ENCODE measurements around the gene TMEM121. TPM values are rescaled to one million over a fixed set of nuclear protein-coding genes. Genes with fewer than 3 reads are reported as not detected.
A peak's percentile ranks its signal among the peaks of the same experiment; 100 is the strongest.

Gene TMEM121
- total and polyA plus RNA-seq, 8 donors = 0.93 to 8.2 (median 2.0) TPM; not detected in 1

GRCh38 chr14:105534586-105534985 lies 8.2 kb downstream of the TMEM121 start:
- intact Hi-C loops (cut with DNase I; ENCODE audit: low total_unique reads) = no loop called here
- Histone ChIP-seq H3K27ac (no peak overlapping the region), H3K4me1 (peaks cover 4 to 17% (median 11%) of the 10 kb centered on the region in 4 donors), H3K9me3 (no peaks in the 10 kb centered on the region), H3K4me3 (no peak overlapping the region), H3K36me3 (no peaks in the 10 kb centered on the region), H3K27me3 (peaks cover 0 to 78% (median 34%) of the 10 kb centered on the region in 3 donors)
- WGBS, 5 donors = 57 to 67% (median 61%) methylated on average over 13 of the region's 13 CpGs
- TF ChIP-seq POLR2AphosphoS5 (IDR thresholded peaks at IDR 0.05) (no peak), POLR2A (IDR thresholded peaks at IDR 0.05) (no peak), CTCF (IDR thresholded peaks at IDR 0.05) (no peak), EP300 (IDR thresholded peaks at IDR 0.05) (no peak)
- peak in 1 of 2 donors; percentile 7 for DNase-seq

GRCh38 chr14:105536051-105536450 lies 9.7 kb downstream of the TMEM121 start:
- intact Hi-C loops (cut with DNase I; ENCODE audit: low total_unique reads) = no loop called here
- Histone ChIP-seq H3K27me3 (peaks cover 0 to 73% (median 34%) of the 10 kb centered on the region in 3 donors), H3K9me3 (no peaks in the 10 kb centered on the region), H3K4me3 (no peak overlapping the region), H3K36me3 (no peaks in the 10 kb centered on the region), H3K27ac (no peak overlapping the region), H3K4me1 (peaks cover 0 to 7% (median 5%) of the 10 kb centered on the region in 4 donors)
- WGBS, 5 donors = 63 to 77% (median 73%) methylated on average over 7 of the region's 7 CpGs
- TF ChIP-seq POLR2AphosphoS5 (IDR thresholded peaks at IDR 0.05) (no peak), POLR2A (IDR thresholded peaks at IDR 0.05) (no peak), EP300 (IDR thresholded peaks at IDR 0.05) (no peak), CTCF (IDR thresholded peaks at IDR 0.05) (no peak)
- DNase-seq = no peak

GRCh38 chr14:105536691-105537579 lies 10.6 kb downstream of the TMEM121 start:
- DNase-seq = peak in 1 of 2 donors; percentile 9
- TF ChIP-seq CTCF (IDR thresholded peaks at IDR 0.05) (no peak), POLR2A (IDR thresholded peaks at IDR 0.05) (no peak), POLR2AphosphoS5 (IDR thresholded peaks at IDR 0.05) (no peak), EP300 (IDR thresholded peaks at IDR 0.05) (no peak)
- H3K27ac ChIP-seq = no peak overlapping the region
- intact Hi-C loops (cut with DNase I; ENCODE audit: low total_unique reads) = no loop called here
- peaks cover 0 to 71% (median 34%) of the 10 kb centered on the region in 3 donors for H3K27me3 ChIP-seq
- no peaks in the 10 kb centered on the region for H3K9me3 ChIP-seq
- no peaks in the 10 kb centered on the region for H3K36me3 ChIP-seq
- H3K4me3 ChIP-seq = no peak overlapping the region
- 70 to 75% (median 74%) methylated on average over 27 to 34 of the region's 34 CpGs for WGBS, 5 donors
- peaks cover 0 to 7% (median 5%) of the 10 kb centered on the region in 4 donors for H3K4me1 ChIP-seq

GRCh38 chr14:105537580-105538474 lies 11.4 kb downstream of the TMEM121 start:
- Histone ChIP-seq H3K4me1 (peaks cover 0 to 7% (median 5%) of the 10 kb centered on the region in 4 donors), H3K4me3 (no peak overlapping the region), H3K9me3 (peaks cover 0 to 5% (median 0%) of the 10 kb centered on the region in 4 donors), H3K27me3 (peaks cover 0 to 66% (median 34%) of the 10 kb centered on the region in 3 donors), H3K27ac (no peak overlapping the region), H3K36me3 (no peaks in the 10 kb centered on the region)
- DNase-seq = peak; percentile 72 to 78
- intact Hi-C loops (cut with DNase I; ENCODE audit: low total_unique reads) = no loop called here
- peak in 5 of 7 experiments; percentile 72 to 99 (median 97) for TF ChIP-seq CTCF (IDR thresholded peaks at IDR 0.05)
- TF ChIP-seq POLR2AphosphoS5 (IDR thresholded peaks at IDR 0.05) = no peak
- no peak for TF ChIP-seq POLR2A (IDR thresholded peaks at IDR 0.05)
- TF ChIP-seq EP300 (IDR thresholded peaks at IDR 0.05) = no peak
- 21 to 46% (median 23%) methylated on average over 13 to 30 of the region's 30 CpGs for WGBS, 5 donors
